Pancreas (tissue), 10 donors: ENCODE results near the gene SLC22A7. TPM values are rescaled to one million over a fixed set of nuclear protein-coding genes. Genes with fewer than 3 reads are reported as not detected.

Experiments used
- ATAC-seq, 4 donors: fragments of 200-7000 bp; cut with Tn5 transposase; one replicate each; pipeline versions ENCODE4 v1.8.0 to v1.9.1; 2020; ENCODE audit warnings: mild to moderate bottlenecking in 4 of 4, moderate library complexity in 4 of 4
- DNase-seq, 6 donors: peaks; one replicate each; pipeline ENCODE4 v3.0.0-alpha.2; 2020
- FAIRE-seq: peaks from 2 replicates; lab custom pipeline; 2012; peaks lifted over from hg19 to GRCh38; lab: Jason Lieb, UNC
- H3K27ac ChIP-seq, 4 donors: fragments of 200-600 bp; sonication (generic); 1 replicate in 3 of 4; 2 replicates in 1 of 4; pipeline versions ENCODE4 v1.5.0 to v1.8.0; 2020
- H3K27me3 ChIP-seq, 4 donors: fragments of 200-600 bp; one replicate each; pipeline ENCODE4 v1.8.0; 2021
- H3K36me3 ChIP-seq, 3 donors: fragments of 200-600 bp; sonication (generic) in 1 of 3; one replicate each; pipeline versions ENCODE4 v1.5.0 to v1.8.0; 2020 to 2021
- H3K4me1 ChIP-seq, 3 donors: fragments of 200-600 bp; one replicate each; pipeline ENCODE4 v1.8.0; 2021
- H3K4me3 ChIP-seq, 4 donors: fragments of 200-600 bp; sonication (generic) in 2 of 4; one replicate each; pipeline versions ENCODE4 v1.5.0 to v1.8.0; 2020 to 2021
- H3K9me3 ChIP-seq, 4 donors: fragments of 200-600 bp; one replicate each; pipeline ENCODE4 v1.8.0; 2021
- CTCF ChIP-seq, 4 donors: fragments of 200-600 bp; sonication (generic) in 3 of 4; IDR thresholded peaks; one replicate each; pipeline versions ENCODE4 v1.5.0 to v1.8.0; 2021; ENCODE audit warnings: antibody characterized with exemption in 4 of 4
- WGBS, 2 donors: extraction: QIAGEN DNeasy Blood & Tissue Kit; methylation state at CpG; one replicate each; pipeline ENCODE4 v1.1.7; 2013; 5-methylcytosine and 5-hydroxymethylcytosine counted together
- intact Hi-C, 3 donors: fragments of 100-400 bp; cut with DNase I; formaldehyde crosslinking; loops; one replicate each; pipeline versions ENCODE4 v1.11.1 to v1.14.2; 2022
- polyA plus RNA-seq, 2 donors: library from polyadenylated mRNA; stranded (reverse); fragments of 200-250 nt; gene quantifications; one replicate each; pipeline ENCODE4 v1.2.3, GENCODE V29; 2013
- total RNA-seq, 6 donors: library from RNA; stranded (reverse); fragmentation: NEBNext Ultra II Directional in 4 of 6; extraction: Animal tissue kit (Norgen Biotek cat#: 25700) in 4 of 6; gene quantifications; one replicate each; pipeline versions ENCODE4 v1.2.1 to v1.2.4, GENCODE V29; 2021 to 2023
- donor health status: healthy with polysubstance abuse.
- donor health status: DM: no; HTN: no; CAD: no; lungs with moderate emphysema.
- donor health status: DM: no; HTN: no; CAD: no.
- donor health status: control.
- donor health status: control.
- donor health status: Bipolar disorder and iron deficiency.
- donor health status: DM: yes; HTN: yes; CAD: no.
- donor health status: DM: no; HTN: no; CAD: no.
- donor health status: DM: no; HTN: no; CAD: no.
- donor health status: DM: yes; HTN: yes; CAD: no.

The SLC22A7 gene
- total and polyA plus RNA-seq, 8 donors, result 0.16 TPM; not detected in 7

GRCh38 chr6:43318011-43318410, 20.0 kb downstream of the SLC22A7 start:
- no peak for TF ChIP-seq CTCF (IDR thresholded peaks at IDR 0.05)
- intact Hi-C loops, result no loop called here
- Histone ChIP-seq H3K9me3 (no peaks in the 10 kb centered on the region), H3K36me3 (no peaks in the 10 kb centered on the region), H3K27me3 (no peaks in the 10 kb centered on the region), H3K27ac (no peak overlapping the region), H3K4me3 (no peak overlapping the region), H3K4me1 (no peaks in the 10 kb centered on the region)
- no peak for DNase-seq
- FAIRE-seq, result no peak
- ATAC-seq, result no peak
- WGBS, 2 donors, result 93 to 94% methylated on average over 2 of the region's 2 CpGs

- no peak overlapping the region for H3K4me3 ChIP-seq
- no peaks in the 10 kb centered on the region for H3K9me3 ChIP-seq
- H3K4me1 ChIP-seq, result no peaks in the 10 kb centered on the region
- WGBS, 2 donors, result 41 to 43% methylated on average over 1 of the region's 1 CpG
- FAIRE-seq (no peak), DNase-seq (no peak), ATAC-seq (no peak)
- intact Hi-C loops, result no loop called here
- H3K36me3 ChIP-seq, result no peaks in the 10 kb centered on the region
- H3K27ac ChIP-seq, result no peak overlapping the region
- H3K27me3 ChIP-seq, result no peaks in the 10 kb centered on the region
- no peak for TF ChIP-seq CTCF (IDR thresholded peaks at IDR 0.05)
These were observed 27.8 kb downstream of the SLC22A7 start for GRCh38 chr6:43325876-43326275.

GRCh38 chr6:43328528-43328927, 30.5 kb downstream of the SLC22A7 start:
- FAIRE-seq, result no peak

GRCh38 chr6:43331470-43331869, 33.4 kb downstream of the SLC22A7 start:
- ATAC-seq (no peak), DNase-seq (no peak), FAIRE-seq (no peak)
- no peaks in the 10 kb centered on the region for H3K36me3 ChIP-seq
- H3K4me3 ChIP-seq, result no peak overlapping the region
- 82 to 86% methylated on average over 1 of the region's 1 CpG for WGBS, 2 donors
- no peaks in the 10 kb centered on the region for H3K9me3 ChIP-seq
- H3K4me1 ChIP-seq, result peaks cover 0 to 21% (median 4%) of the 10 kb centered on the region in 3 donors
- no peak for TF ChIP-seq CTCF (IDR thresholded peaks at IDR 0.05)
- intact Hi-C loops, result no loop called here
- no peak overlapping the region for H3K27ac ChIP-seq
- H3K27me3 ChIP-seq, result no peaks in the 10 kb centered on the region

More at GRCh38 chr6:43328528-43328927, 30.5 kb downstream of the SLC22A7 start:
- DNase-seq, result peak in 2 of 6 donors; percentile 37 to 48
- intact Hi-C loops, result no loop called here
- no peak overlapping the region for H3K4me3 ChIP-seq
- H3K27ac ChIP-seq, result peak overlapping the region in 2 of 4 donors; percentile 69 to 75
- no peaks in the 10 kb centered on the region for H3K36me3 ChIP-seq
- 20 to 21% methylated on average over 1 of the region's 1 CpG for WGBS, 2 donors
- ATAC-seq, result peak; percentile 64 to 94 (median 82)
- H3K4me1 ChIP-seq, result no peaks in the 10 kb centered on the region
- H3K27me3 ChIP-seq, result no peaks in the 10 kb centered on the region
- TF ChIP-seq CTCF (IDR thresholded peaks at IDR 0.05), result no peak
- H3K9me3 ChIP-seq, result no peaks in the 10 kb centered on the region

GRCh38 chr6:43331891-43332290, 33.8 kb downstream of the SLC22A7 start:
- DNase-seq (no peak), ATAC-seq (no peak), FAIRE-seq (no peak)
- H3K4me1 ChIP-seq, result peaks cover 0 to 21% (median 4%) of the 10 kb centered on the region in 3 donors
- no peaks in the 10 kb centered on the region for H3K36me3 ChIP-seq
- no peaks in the 10 kb centered on the region for H3K9me3 ChIP-seq
- intact Hi-C loops, result no loop called here
- WGBS, 2 donors, result 79 to 84% methylated on average over 4 of the region's 4 CpGs
- no peak for TF ChIP-seq CTCF (IDR thresholded peaks at IDR 0.05)
- no peak overlapping the region for H3K4me3 ChIP-seq
- no peaks in the 10 kb centered on the region for H3K27me3 ChIP-seq
- H3K27ac ChIP-seq, result no peak overlapping the region
